GM12878 (cell line): Measurements from ENCODE around the gene STRADB. TPM values are rescaled to one million over a fixed set of nuclear protein-coding genes. Genes with fewer than 3 reads are reported as not detected.

ENCODE experiments used
- ATAC-seq: fragments of 200-7000 bp; cut with Tn5 transposase; 3 replicates; pipeline ENCODE4 v1.9.1; 2020; ENCODE audit warnings: mild to moderate bottlenecking, moderate library complexity
- BruUV-seq: library from RNA; stranded (reverse); fragments of 400-500 nt; replicated peaks from 2 replicates; lab custom pipeline; 2021; lab: Mats Ljungman, UMichigan
- CTCF ChIA-PET: fragments of 300-600 bp; sonication (Branson Sonifier 250); formaldehyde crosslinking; extraction: SDS; loops from one replicate; lab custom pipeline; 2021; ENCODE audit warnings: inconsistent platforms; lab: Yijun Ruan, JAX
- POLR2A ChIA-PET: fragments of 350-600 bp; formaldehyde crosslinking; extraction: SDS; loops from one replicate; lab custom pipeline; 2021; ENCODE audit warnings: inconsistent platforms; lab: Charles Lee
- RAD21 ChIA-PET: fragments of 300-600 bp; sonication (Branson Sonifier 250); formaldehyde crosslinking; loops from one replicate; lab custom pipeline; 2023; ENCODE audit warnings: antibody characterized with exemption; ENCODE audit not compliant: unreplicated experiment; lab: Charles Lee
- SMC1A ChIA-PET: fragments of 300-600 bp; sonication (Branson Sonifier 250); formaldehyde crosslinking; loops from one replicate; lab custom pipeline; 2023; ENCODE audit not compliant: unreplicated experiment, uncharacterized antibody; lab: Charles Lee
- DNase-seq: peaks from one replicate; pipeline ENCODE4 v3.0.0-alpha.2; 2011; ENCODE audit warnings: low read depth, low spot score
- FAIRE-seq: peaks from 3 replicates; lab custom pipeline; 2011; peaks lifted over from hg19 to GRCh38; lab: Jason Lieb, UNC
- H2AFZ ChIP-seq: 2 replicates; pipeline ENCODE4 v1.6.0; 2011; ENCODE audit warnings: low read depth, low read length, control low read depth; ENCODE audit not compliant: control insufficient read depth
- H3K27ac ChIP-seq: 2 replicates; pipeline ENCODE4 v1.5.1; 2011; ENCODE audit warnings: control low read depth; ENCODE audit not compliant: control insufficient read depth, insufficient read depth
- H3K27me3 ChIP-seq, 2 experiments: replicated peaks in 1 of 2; 2 replicates each; pipeline versions ENCODE4 v1.6.0 to v1.6.1; 2011; ENCODE audit warnings: low read length in 1 of 2; ENCODE audit not compliant: control insufficient read depth in 2 of 2, insufficient read depth in 2 of 2
- H3K36me3 ChIP-seq, 2 experiments: 2 replicates each; pipeline ENCODE4 v1.5.1; 2011; ENCODE audit warnings: low read length in 1 of 2; ENCODE audit not compliant: control insufficient read depth in 2 of 2, insufficient read depth in 2 of 2
- H3K4me1 ChIP-seq: 2 replicates; pipeline ENCODE4 v1.6.1; 2011; ENCODE audit warnings: mild to moderate bottlenecking, low read length, moderate library complexity, mixed read lengths; ENCODE audit not compliant: control insufficient read depth, insufficient read depth
- H3K4me2 ChIP-seq: 2 replicates; pipeline ENCODE4 v1.6.0; 2011; ENCODE audit warnings: control low read depth; ENCODE audit not compliant: control insufficient read depth, insufficient read depth
- H3K4me3 ChIP-seq: fragments of 200-600 bp; sonication (generic); 2 replicates; pipeline ENCODE4 v1.5.1; 2016
- H3K79me2 ChIP-seq: 2 replicates; pipeline ENCODE4 v1.6.0; 2011; ENCODE audit warnings: low read length; ENCODE audit not compliant: control insufficient read depth, insufficient read depth
- H3K9ac ChIP-seq: 2 replicates; pipeline ENCODE4 v1.8.0; 2011; ENCODE audit warnings: low read length, control low read depth, mixed read lengths; ENCODE audit not compliant: control insufficient read depth, insufficient read depth
- H3K9me3 ChIP-seq: replicated peaks from 3 replicates; pipeline ENCODE4 v1.5.1; 2011; ENCODE audit warnings: mild to moderate bottlenecking, low read length; ENCODE audit not compliant: control insufficient read depth, insufficient read depth
- H4K20me1 ChIP-seq: 2 replicates; pipeline ENCODE4 v1.6.0; 2011; ENCODE audit not compliant: control insufficient read depth, insufficient read depth
- CREB1 ChIP-seq: IDR thresholded peaks from 2 replicates; pipeline ENCODE4 v1.6.1; 2012; ENCODE audit warnings: low read depth, mild to moderate bottlenecking, inconsistent platforms
- EZH2 ChIP-seq: IDR thresholded peaks from 2 replicates; pipeline ENCODE4 v1.6.1; 2012; ENCODE audit warnings: low read depth, mild to moderate bottlenecking, control low read depth, inconsistent platforms, low read length, borderline replicate concordance; ENCODE audit not compliant: control insufficient read depth
- FOXK2 ChIP-seq: fragments of 450-650 bp; IDR thresholded peaks from 2 replicates; pipeline ENCODE4 v1.6.1; 2017; ENCODE audit warnings: mild to moderate bottlenecking, moderate library complexity
- IKZF2 ChIP-seq, 2 experiments: fragments of 450-650 bp; IDR thresholded peaks; 2 replicates each; pipeline ENCODE4 v1.6.1; 2017; ENCODE audit warnings: mild to moderate bottlenecking in 2 of 2, moderate library complexity in 2 of 2
- KDM1A ChIP-seq: fragments of 200-600 bp; sonication (generic); IDR thresholded peaks from 2 replicates; pipeline ENCODE4 v1.6.1; 2016; ENCODE audit warnings: borderline replicate concordance
- NR2C1 ChIP-seq: fragments of 450-650 bp; IDR thresholded peaks from 2 replicates; pipeline ENCODE4 v1.6.1; 2017; ENCODE audit warnings: antibody characterized with exemption, mild to moderate bottlenecking, moderate library complexity
- NR2F1 ChIP-seq: fragments of 450-650 bp; conservative IDR thresholded peaks from 2 replicates; pipeline ENCODE4 v1.6.1; 2017; ENCODE audit warnings: mild to moderate bottlenecking
- SMC3 ChIP-seq: IDR thresholded peaks from 2 replicates; pipeline ENCODE4 v1.6.1; 2011; ENCODE audit warnings: low read length, improper control_type of control experiment, borderline replicate concordance
- WGBS: methylation state at CpG from one replicate; pipeline ENCODE4 v1.1.6; 2016; ENCODE audit warnings: low lambda C conversion rate; ENCODE audit not compliant: insufficient replicate concordance, insufficient coverage; ENCODE audit errors: missing lambda C conversion rate; 5-methylcytosine and 5-hydroxymethylcytosine counted together
- in situ Hi-C: fragments of 300-500 bp; cut with MboI; formaldehyde crosslinking; loops from 9 replicates; pipeline ENCODE4 v1.14.3; 2018; ENCODE audit warnings: mixed read lengths
- intact Hi-C: fragments of 100-400 bp; cut with micrococcal nuclease; formaldehyde crosslinking; loops from one replicate; pipeline ENCODE4 v1.14.2; 2022; ENCODE audit not compliant: unreplicated experiment
- polyA plus RNA-seq, 11 experiments: library from polyadenylated mRNA; depleted of rRNA in 4 of 11; unstranded in 6 of 11; stranded (reverse) in 5 of 11; fragments of >200 nt; fragmentation: Nextera tagmentation in 4 of 11; fragmentation: Illumina TruSeq in 1 of 11; extraction: Ambion mirVana in 4 of 11; extraction: Trizol in 1 of 11; gene quantifications; 1 replicate in 1 of 11; 2 replicates in 10 of 11; pipeline versions ENCODE4 v1.2.1 to v1.2.3, GENCODE V29; 2011 to 2016; ENCODE audit warnings: inconsistent platforms in 2 of 11, missing spikeins in 2 of 11, low read depth in 1 of 11
- total RNA-seq, 4 experiments: library from RNA; depleted of rRNA in 3 of 4; stranded (reverse); fragments of >200 nt in 3 of 4; fragmentation: Illumina TruSeq in 1 of 4; extraction: Trizol in 1 of 4; gene quantifications; 2 replicates each; pipeline versions ENCODE4 v1.2.1 to v1.2.3, GENCODE V29; 2013 to 2021

The STRADB gene
- total and polyA plus RNA-seq, 10 of the 15 experiments (the other 5 are each of a cell fraction or from before 2014, with no cell fraction given): 7.6 to 58.3 (median 32.2) TPM

- no TSS peak for BruUV-seq
- no peaks in the 10 kb centered on the region for H3K9me3 ChIP-seq
- no peaks in the 10 kb centered on the region for H4K20me1 ChIP-seq
- no peaks in the 10 kb centered on the region for H3K27me3 ChIP-seq
- H3K4me2 ChIP-seq: no peak overlapping the region
- intact Hi-C loops: no loop called here
- no peaks in the 10 kb centered on the region for H3K79me2 ChIP-seq
- no peak overlapping the region for H3K4me3 ChIP-seq
- ChIA-PET POLR2A (no interaction called here), SMC1A (interaction anchor here (1.0 kb wide), 1 partner anchor 20 kb away, joined by 4 read pairs; the partner anchor contains the start of genes STRADB and TRAK2)
- no peak overlapping the region for H3K27ac ChIP-seq
- no peak for ATAC-seq
- WGBS: 75% methylated on average over 9 of the region's 9 CpGs
- FAIRE-seq: no peak
- TF ChIP-seq IKZF2 (IDR thresholded peaks at IDR 0.05): no peak
- no peak for TF ChIP-seq NR2F1
- no peak for TF ChIP-seq CREB1
- TF ChIP-seq NR2C1: no peak
- TF ChIP-seq KDM1A: no peak
- TF ChIP-seq EZH2: no peak
- no peak for TF ChIP-seq SMC3
- TF ChIP-seq FOXK2: no peak
- TF ChIP-seq, all 136 proteins: peak for 0
- Histone ChIP-seq H3K36me3 (no peaks in the 10 kb centered on the region), H2AFZ (no peak overlapping the region), H3K4me1 (no peaks in the 10 kb centered on the region), H3K9ac (no peak overlapping the region)
- RAD21 ChIA-PET: no interaction called here
- CTCF ChIA-PET: interaction anchor here (0.7 to 1.2 kb wide), 2 partner anchors 18 to 106 kb away, joined by 3 read pairs; no protein-coding TSS in a partner anchor
- in situ Hi-C loops: no loop called here
- DNase-seq: no peak
These were observed 19.5 kb downstream of the STRADB start for GRCh38 chr2:201470821-201471731.
